Fibroblast of lung (primary cell): ENCODE data around the gene LIG1. TPM values are rescaled to one million over a fixed set of nuclear protein-coding genes. Genes with fewer than 3 reads are reported as not detected.

ENCODE experiments used
- DNase-seq, 2 donors: peaks; one replicate each; pipeline versions ENCODE4 v3.0.0 to v3.0.0-alpha.2; 2010; ENCODE audit warnings: low read depth in 2 of 2
- H2AFZ ChIP-seq: 2 replicates; pipeline ENCODE4 v1.5.1; 2012; ENCODE audit warnings: low read length, control low read depth, inconsistent platforms
- H3K27ac ChIP-seq: 2 replicates; pipeline ENCODE4 v1.5.1; 2011; ENCODE audit warnings: low read length, control low read depth; ENCODE audit not compliant: insufficient read depth
- H3K27me3 ChIP-seq: 2 replicates; pipeline ENCODE4 v1.5.1; 2011; ENCODE audit warnings: mild to moderate bottlenecking, low read length; ENCODE audit not compliant: control insufficient read depth, insufficient read depth
- H3K36me3 ChIP-seq: 2 replicates; pipeline ENCODE4 v1.5.1; 2011; ENCODE audit warnings: low read length; ENCODE audit not compliant: control insufficient read depth, insufficient read depth
- H3K4me1 ChIP-seq: 2 replicates; pipeline ENCODE4 v1.5.1; 2011; ENCODE audit warnings: low read length; ENCODE audit not compliant: control insufficient read depth, insufficient read depth; ENCODE audit errors: extremely low read depth
- H3K4me2 ChIP-seq: 2 replicates; pipeline ENCODE4 v1.5.1; 2011; ENCODE audit warnings: low read length, control low read depth; ENCODE audit not compliant: insufficient read depth; ENCODE audit errors: extremely low read depth
- H3K4me3 ChIP-seq, 4 experiments: fragments of 200-600 bp in 1 of 4; sonication (generic) in 1 of 4; replicated peaks in 1 of 4; 2 replicates each; pipeline ENCODE4 v1.5.1; 2011 to 2016; ENCODE audit warnings: low read length in 4 of 4, low read depth in 3 of 4, mild to moderate bottlenecking in 3 of 4, control low read depth in 2 of 4, inconsistent platforms in 1 of 4, mixed read lengths in 1 of 4; ENCODE audit not compliant: insufficient read depth in 1 of 4; ENCODE audit errors: control extremely low read depth in 1 of 4
- H3K79me2 ChIP-seq: 2 replicates; pipeline ENCODE4 v1.5.1; 2012; ENCODE audit warnings: mild to moderate bottlenecking, low read length, inconsistent platforms; ENCODE audit not compliant: control insufficient read depth, insufficient read depth
- H3K9ac ChIP-seq: 2 replicates; pipeline ENCODE4 v1.5.1; 2011; ENCODE audit warnings: mild to moderate bottlenecking, low read length, control low read depth; ENCODE audit not compliant: insufficient read depth
- H3K9me3 ChIP-seq: 2 replicates; pipeline ENCODE4 v1.5.1; 2012; ENCODE audit warnings: low read depth, low read length; ENCODE audit not compliant: control insufficient read depth, insufficient read depth
- H4K20me1 ChIP-seq: 2 replicates; pipeline ENCODE4 v1.5.1; 2011; ENCODE audit warnings: low read length; ENCODE audit not compliant: control insufficient read depth, insufficient read depth; ENCODE audit errors: extremely low read depth
- EZH2 ChIP-seq: IDR thresholded peaks from 2 replicates; pipeline ENCODE4 v1.5.1; 2012; ENCODE audit warnings: low read length, control low read depth, mild to moderate bottlenecking; ENCODE audit errors: missing control alignments
- polyA plus RNA-seq, 2 donors: library from polyadenylated mRNA; depleted of rRNA in 1 of 2; stranded (reverse) in 1 of 2; unstranded in 1 of 2; fragments of >200 nt; gene quantifications; 2 replicates each; pipeline ENCODE4 v1.2.1, GENCODE V29; 2011 to 2012; ENCODE audit warnings: missing spikeins in 1 of 2
- total RNA-seq: library from RNA; depleted of rRNA; stranded (reverse); fragments of >200 nt; gene quantifications from 2 replicates; pipeline ENCODE4 v1.2.1, GENCODE V29; 2014
- TF ChIP-seq, protein P1 (sequence below), 2 donors: IDR thresholded peaks in 1 of 2; conservative IDR thresholded peaks in 1 of 2; 1 replicate in 1 of 2; 2 replicates in 1 of 2; pipeline ENCODE4 v1.5.1; 2011 to 2012; ENCODE audit warnings: low read length in 2 of 2, control low read depth in 1 of 2, inconsistent platforms in 1 of 2, low read depth in 1 of 2, mild to moderate bottlenecking in 1 of 2

LIG1 gene
- total and polyA plus RNA-seq, 2 donors (not counting 1 experiment from before 2014, with no cell fraction given) = 10.6 TPM

DNA sequence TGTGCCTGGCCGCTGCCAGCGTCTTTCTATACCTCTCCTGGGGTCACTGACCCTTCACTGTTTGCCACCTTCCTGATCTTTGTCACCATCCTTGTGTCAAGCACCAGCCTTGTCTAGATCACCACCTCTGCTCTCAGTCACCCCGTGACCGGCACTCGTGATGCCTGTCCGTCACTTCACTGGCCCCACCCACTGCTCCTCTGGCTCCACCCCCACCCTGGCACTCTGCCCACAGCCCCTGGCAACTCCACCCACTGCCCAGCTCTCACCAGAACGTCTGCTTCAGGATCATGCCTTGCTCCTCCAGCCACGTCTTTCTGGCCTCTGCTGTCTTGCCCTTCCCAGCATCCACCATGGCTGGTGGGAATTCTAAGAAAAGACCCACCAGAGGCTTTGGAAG, 34.7 kb downstream of the LIG1 start:
- H3K9ac ChIP-seq = no peak overlapping the region
- no peak for DNase-seq
- H3K4me1 ChIP-seq = no peaks in the 10 kb centered on the region
- no peak overlapping the region for H2AFZ ChIP-seq
- no peak overlapping the region for H3K4me2 ChIP-seq
- H4K20me1 ChIP-seq = no peaks in the 10 kb centered on the region
- no peaks in the 10 kb centered on the region for H3K36me3 ChIP-seq
- no peaks in the 10 kb centered on the region for H3K79me2 ChIP-seq
- H3K4me3 ChIP-seq = no peak overlapping the region
- H3K9me3 ChIP-seq = no peaks in the 10 kb centered on the region
- no peak overlapping the region for H3K27ac ChIP-seq
- H3K27me3 ChIP-seq = no peaks in the 10 kb centered on the region
- no peak for TF ChIP-seq EZH2
- TF ChIP-seq, protein P1, sequence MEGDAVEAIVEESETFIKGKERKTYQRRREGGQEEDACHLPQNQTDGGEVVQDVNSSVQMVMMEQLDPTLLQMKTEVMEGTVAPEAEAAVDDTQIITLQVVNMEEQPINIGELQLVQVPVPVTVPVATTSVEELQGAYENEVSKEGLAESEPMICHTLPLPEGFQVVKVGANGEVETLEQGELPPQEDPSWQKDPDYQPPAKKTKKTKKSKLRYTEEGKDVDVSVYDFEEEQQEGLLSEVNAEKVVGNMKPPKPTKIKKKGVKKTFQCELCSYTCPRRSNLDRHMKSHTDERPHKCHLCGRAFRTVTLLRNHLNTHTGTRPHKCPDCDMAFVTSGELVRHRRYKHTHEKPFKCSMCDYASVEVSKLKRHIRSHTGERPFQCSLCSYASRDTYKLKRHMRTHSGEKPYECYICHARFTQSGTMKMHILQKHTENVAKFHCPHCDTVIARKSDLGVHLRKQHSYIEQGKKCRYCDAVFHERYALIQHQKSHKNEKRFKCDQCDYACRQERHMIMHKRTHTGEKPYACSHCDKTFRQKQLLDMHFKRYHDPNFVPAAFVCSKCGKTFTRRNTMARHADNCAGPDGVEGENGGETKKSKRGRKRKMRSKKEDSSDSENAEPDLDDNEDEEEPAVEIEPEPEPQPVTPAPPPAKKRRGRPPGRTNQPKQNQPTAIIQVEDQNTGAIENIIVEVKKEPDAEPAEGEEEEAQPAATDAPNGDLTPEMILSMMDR (conservative IDR thresholded peaks at IDR 0.05 in 1 of 2, IDR thresholded peaks at IDR 0.05 in 1 of 2; ENCODE audit: low read depth in 1 of 2, low read length in 2 of 2) = no peak

DNA sequence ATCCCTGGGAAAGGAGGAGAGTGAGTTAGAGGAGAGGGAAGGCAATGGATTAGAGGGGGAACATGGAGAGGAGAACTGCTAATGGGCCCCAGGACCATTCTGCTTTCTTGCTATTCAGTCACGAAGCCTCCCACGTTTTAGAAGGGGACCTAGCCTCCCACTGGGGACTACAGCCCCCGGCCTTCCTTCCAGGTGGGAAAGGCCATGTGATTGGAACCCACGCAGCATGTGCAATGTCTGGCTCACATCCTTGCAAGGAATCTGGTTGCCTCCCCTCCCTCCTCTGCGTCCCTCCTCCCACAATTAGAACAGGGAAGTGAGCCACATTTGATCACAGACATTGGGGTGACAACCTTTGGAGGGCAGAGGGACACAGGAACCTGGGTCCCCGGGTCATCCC, 37.0 kb downstream of the LIG1 start:
- H3K27ac ChIP-seq = no peak overlapping the region
- DNase-seq = no peak
- H3K27me3 ChIP-seq = no peaks in the 10 kb centered on the region
- H3K79me2 ChIP-seq = no peaks in the 10 kb centered on the region
- H4K20me1 ChIP-seq = no peaks in the 10 kb centered on the region
- no peak overlapping the region for H3K4me3 ChIP-seq
- H3K4me1 ChIP-seq = no peaks in the 10 kb centered on the region
- no peak overlapping the region for H3K9ac ChIP-seq
- no peak overlapping the region for H2AFZ ChIP-seq
- TF ChIP-seq, protein P1 (conservative IDR thresholded peaks at IDR 0.05 in 1 of 2, IDR thresholded peaks at IDR 0.05 in 1 of 2; ENCODE audit: low read depth in 1 of 2, low read length in 2 of 2) = no peak
- no peaks in the 10 kb centered on the region for H3K36me3 ChIP-seq
- H3K4me2 ChIP-seq = no peak overlapping the region
- H3K9me3 ChIP-seq = no peaks in the 10 kb centered on the region

DNA sequence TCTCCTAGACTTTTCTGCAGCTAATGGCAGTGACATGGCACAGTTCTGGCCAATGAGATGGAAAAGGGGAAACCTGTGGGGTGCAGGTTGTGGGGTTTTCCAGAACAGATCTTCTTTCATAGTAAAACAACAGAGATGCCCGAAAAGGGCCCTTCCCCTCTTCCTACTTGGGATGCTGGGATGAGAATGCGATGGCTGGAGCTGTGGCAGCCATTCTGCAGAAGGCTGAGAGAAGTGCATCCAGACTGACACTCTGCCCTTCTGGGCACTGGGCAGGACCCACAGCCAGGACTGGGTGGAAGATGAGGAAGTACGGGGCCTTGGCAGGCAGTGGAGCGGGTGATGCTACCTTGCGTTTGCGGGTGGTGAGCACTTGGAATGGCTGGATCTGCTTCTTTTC, 42.6 kb downstream of the LIG1 start:
- H3K9me3 ChIP-seq = no peaks in the 10 kb centered on the region
- no peak overlapping the region for H2AFZ ChIP-seq
- H3K4me1 ChIP-seq = no peaks in the 10 kb centered on the region
- DNase-seq = no peak
- no peak overlapping the region for H3K4me2 ChIP-seq
- H3K79me2 ChIP-seq = no peaks in the 10 kb centered on the region
- H3K27ac ChIP-seq = no peak overlapping the region
- H4K20me1 ChIP-seq = no peaks in the 10 kb centered on the region
- no peak overlapping the region for H3K4me3 ChIP-seq
- H3K36me3 ChIP-seq = peaks cover 3% of the 10 kb centered on the region
- no peak overlapping the region for H3K9ac ChIP-seq
- TF ChIP-seq, protein P1 (conservative IDR thresholded peaks at IDR 0.05 in 1 of 2, IDR thresholded peaks at IDR 0.05 in 1 of 2; ENCODE audit: low read depth in 1 of 2, low read length in 2 of 2) = no peak
- no peak for TF ChIP-seq EZH2
- no peaks in the 10 kb centered on the region for H3K27me3 ChIP-seq
